GM18867 (cell line): ENCODE results near the gene EPB41L4A.

Experiments
- ATAC-seq: cut with Tn5 transposase; IDR thresholded peaks from one replicate; pipeline ENCODE4 v1.9.1; 2021; ENCODE audit warnings: mild to moderate bottlenecking, moderate library complexity; ENCODE audit not compliant: unreplicated experiment

The EPB41L4A gene

GRCh38 chr5:112121258-112121657, 297.8 kb downstream of the EPB41L4A start:
- ATAC-seq, result no peak

GRCh38 chr5:112119969-112120368, 299.1 kb downstream of the EPB41L4A start:
- no peak for ATAC-seq

GRCh38 chr5:112119508-112119907, 299.6 kb downstream of the EPB41L4A start:
- no peak for ATAC-seq

GRCh38 chr5:112117551-112117950, 301.5 kb downstream of the EPB41L4A start:
- no peak for ATAC-seq

GRCh38 chr5:112116371-112116770, 302.7 kb downstream of the EPB41L4A start:
- peak; percentile 73 for ATAC-seq

GRCh38 chr5:112113565-112113964, 305.5 kb downstream of the EPB41L4A start:
- ATAC-seq, result no peak
